ENCODE data around the gene ABCA12. TPM values are rescaled to one million over a fixed set of nuclear protein-coding genes. Genes with fewer than 3 reads are reported as not detected.
"Not testable (repeated sequence)": the region's sequence is repeated elsewhere in the genome, so short reads cannot be mapped to it uniquely, and the experiment has no call there.

Gene ABCA12
- total RNA-seq, 6 experiments from 2014 or later: 0.05 to 0.38 (median 0.08) TPM; not detected in 1

GRCh38 chr2:215171151-215171550 lies 32.7 kb upstream of the ABCA12 start:
- peaks cover 8% of the 10 kb centered on the region; the same call in 1 of the 2 replicates for H3K4me1 Mint-ChIP-seq (ENCODE audit: low read depth)
- H3K9me3 Mint-ChIP-seq: no peaks in the 10 kb centered on the region
- no peak overlapping the region for H3K27ac Mint-ChIP-seq
- TF ChIP-seq CTCF (IDR thresholded peaks at IDR 0.05): no peak
- no peaks in the 10 kb centered on the region; the same call in 1 of the 2 replicates for H3K27me3 Mint-ChIP-seq (ENCODE audit: insufficient read depth)
- peak overlapping the region; percentile 74 for H3K4me3 Mint-ChIP-seq
- DNase-seq: no peak
- H3K36me3 Mint-ChIP-seq (ENCODE audit: low read depth): no peaks in the 10 kb centered on the region

GRCh38 chr2:215166505-215166904 lies 28.1 kb upstream of the ABCA12 start:
- DNase-seq; H3K27me3 Mint-ChIP-seq (ENCODE audit: insufficient read depth); H3K9me3 Mint-ChIP-seq; H3K4me3 Mint-ChIP-seq; H3K4me1 Mint-ChIP-seq (ENCODE audit: low read depth); H3K36me3 Mint-ChIP-seq (ENCODE audit: low read depth); H3K27ac Mint-ChIP-seq: not testable (repeated sequence)

- H3K27me3 Mint-ChIP-seq (ENCODE audit: insufficient read depth): peaks cover 12% of the 10 kb centered on the region
These were observed 24.9 kb upstream of the ABCA12 start for GRCh38 chr2:215163319-215163718.

GRCh38 chr2:215161301-215161829 lies 22.9 kb upstream of the ABCA12 start:
- TF ChIP-seq CTCF (IDR thresholded peaks at IDR 0.05): no peak
- no peaks in the 10 kb centered on the region for H3K4me1 Mint-ChIP-seq (ENCODE audit: low read depth)
- no peak overlapping the region for H3K27ac Mint-ChIP-seq
- peaks cover 5% of the 10 kb centered on the region for H3K9me3 Mint-ChIP-seq
- H3K27me3 Mint-ChIP-seq (ENCODE audit: insufficient read depth): peaks cover 12% of the 10 kb centered on the region
- no peaks in the 10 kb centered on the region for H3K36me3 Mint-ChIP-seq (ENCODE audit: low read depth)
- DNase-seq: no peak
- no peak overlapping the region for H3K4me3 Mint-ChIP-seq

More at GRCh38 chr2:215163319-215163718, 24.9 kb upstream of the ABCA12 start:
- H3K27ac Mint-ChIP-seq; H3K9me3 Mint-ChIP-seq; H3K4me3 Mint-ChIP-seq; H3K4me1 Mint-ChIP-seq (ENCODE audit: low read depth); H3K36me3 Mint-ChIP-seq (ENCODE audit: low read depth); DNase-seq: not testable (repeated sequence)

- Mint-ChIP-seq H3K4me3 (no peak overlapping the region), H3K4me1 (ENCODE audit: low read depth) (no peaks in the 10 kb centered on the region), H3K9me3 (peaks cover 5% of the 10 kb centered on the region; the same call in 1 of the 2 replicates), H3K27me3 (ENCODE audit: insufficient read depth) (peaks cover 8% of the 10 kb centered on the region), H3K36me3 (ENCODE audit: low read depth) (no peaks in the 10 kb centered on the region), H3K27ac (no peak overlapping the region)
- no peak for TF ChIP-seq CTCF (IDR thresholded peaks at IDR 0.05)
- no peak for DNase-seq
These were observed 21.7 kb upstream of the ABCA12 start for GRCh38 chr2:215160081-215160480.

GRCh38 chr2:215156453-215156852 lies 18.0 kb upstream of the ABCA12 start:
- no peak for DNase-seq
- no peaks in the 10 kb centered on the region for H3K9me3 Mint-ChIP-seq
- H3K4me1 Mint-ChIP-seq (ENCODE audit: low read depth): no peaks in the 10 kb centered on the region
- no peak overlapping the region for H3K4me3 Mint-ChIP-seq
- H3K27ac Mint-ChIP-seq: no peak overlapping the region
- TF ChIP-seq CTCF (IDR thresholded peaks at IDR 0.05): no peak
- no peaks in the 10 kb centered on the region for H3K36me3 Mint-ChIP-seq (ENCODE audit: low read depth)
- H3K27me3 Mint-ChIP-seq (ENCODE audit: insufficient read depth): peaks cover 3% of the 10 kb centered on the region

GRCh38 chr2:215149894-215150293 lies 11.5 kb upstream of the ABCA12 start:
- Mint-ChIP-seq H3K27me3 (ENCODE audit: insufficient read depth) (peaks cover 7% of the 10 kb centered on the region; the same call in 1 of the 2 replicates), H3K36me3 (ENCODE audit: low read depth) (no peaks in the 10 kb centered on the region), H3K27ac (no peak overlapping the region), H3K4me1 (ENCODE audit: low read depth) (no peaks in the 10 kb centered on the region), H3K4me3 (no peak overlapping the region), H3K9me3 (no peaks in the 10 kb centered on the region)
- TF ChIP-seq CTCF (IDR thresholded peaks at IDR 0.05): no peak
- DNase-seq: no peak

Measured in HFFc6 (cell line).